Muscle layer of duodenum (tissue), 2 donors: Measurements from ENCODE around the gene DHRS7.

ENCODE experiments used
- H3K27ac ChIP-seq: one replicate; pipeline ENCODE4 v1.7.0; 2013; ENCODE audit warnings: mild to moderate bottlenecking, low read length
- H3K27me3 ChIP-seq: one replicate; pipeline ENCODE4 v1.7.0; 2013; ENCODE audit warnings: low read depth, mild to moderate bottlenecking, control low read depth, low read length
- H3K36me3 ChIP-seq, 2 donors: one replicate each; pipeline ENCODE4 v1.7.0; 2013; ENCODE audit warnings: low read length in 2 of 2, control low read depth in 1 of 2, mild to moderate bottlenecking in 1 of 2; ENCODE audit not compliant: insufficient read depth in 2 of 2, control insufficient read depth in 1 of 2
- H3K4me1 ChIP-seq, 2 donors: one replicate each; pipeline ENCODE4 v1.7.0; 2013; ENCODE audit warnings: low read length in 2 of 2, mild to moderate bottlenecking in 2 of 2, control low read depth in 1 of 2, moderate library complexity in 1 of 2; ENCODE audit not compliant: insufficient read depth in 2 of 2, control insufficient read depth in 1 of 2
- H3K4me3 ChIP-seq, 2 donors: one replicate each; pipeline ENCODE4 v1.7.0; 2013; ENCODE audit warnings: low read length in 2 of 2, low read depth in 1 of 2, mild to moderate bottlenecking in 1 of 2
- H3K9me3 ChIP-seq, 2 donors: one replicate each; pipeline ENCODE4 v1.7.0; 2013; ENCODE audit warnings: low read length in 2 of 2, control low read depth in 1 of 2, mild to moderate bottlenecking in 1 of 2; ENCODE audit not compliant: control insufficient read depth in 1 of 2
- donor health status: healthy.

The DHRS7 gene

GRCh38 chr14:60165547-60165876 lies 314 bp upstream of the DHRS7 start:
- H3K4me3 ChIP-seq = peak overlapping the region; percentile 91 to 94
- no peaks in the 10 kb centered on the region for H3K36me3 ChIP-seq
- no peaks in the 10 kb centered on the region for H3K27me3 ChIP-seq
- H3K27ac ChIP-seq = peak overlapping the region; percentile 96
- no peaks in the 10 kb centered on the region for H3K9me3 ChIP-seq
- peaks cover 0 to 10% of the 10 kb centered on the region in 2 donors for H3K4me1 ChIP-seq

GRCh38 chr14:60164404-60164711 lies 840 bp downstream of the DHRS7 start:
- Histone ChIP-seq H3K36me3 (no peaks in the 10 kb centered on the region), H3K27me3 (no peaks in the 10 kb centered on the region), H3K9me3 (no peaks in the 10 kb centered on the region), H3K4me3 (peak overlapping the region; percentile 91 to 94), H3K27ac (peak overlapping the region; percentile 96), H3K4me1 (peaks cover 0 to 10% of the 10 kb centered on the region in 2 donors)

- H3K36me3 ChIP-seq = no peaks in the 10 kb centered on the region
- no peaks in the 10 kb centered on the region for H3K9me3 ChIP-seq
- peaks cover 0 to 10% of the 10 kb centered on the region in 2 donors for H3K4me1 ChIP-seq
- no peak overlapping the region for H3K27ac ChIP-seq
- peak overlapping the region; percentile 91 to 94 for H3K4me3 ChIP-seq
- no peaks in the 10 kb centered on the region for H3K27me3 ChIP-seq
These were observed 1.5 kb downstream of the DHRS7 start for GRCh38 chr14:60163693-60164092.

- H3K27ac ChIP-seq = no peak overlapping the region
These were observed 3.7 kb downstream of the DHRS7 start for GRCh38 chr14:60161196-60162107.

GRCh38 chr14:60160422-60160821 lies 4.8 kb downstream of the DHRS7 start:
- Histone ChIP-seq H3K4me1 (peaks cover 0 to 11% of the 10 kb centered on the region in 2 donors), H3K27me3 (no peaks in the 10 kb centered on the region), H3K36me3 (no peaks in the 10 kb centered on the region), H3K4me3 (no peak overlapping the region), H3K27ac (no peak overlapping the region), H3K9me3 (no peaks in the 10 kb centered on the region)

More at GRCh38 chr14:60161196-60162107, 3.7 kb downstream of the DHRS7 start:
- Histone ChIP-seq H3K9me3 (no peaks in the 10 kb centered on the region), H3K27me3 (no peaks in the 10 kb centered on the region), H3K4me1 (peaks cover 0 to 15% of the 10 kb centered on the region in 2 donors), H3K36me3 (no peaks in the 10 kb centered on the region), H3K4me3 (no peak overlapping the region)

GRCh38 chr14:60154671-60155070 lies 10.5 kb downstream of the DHRS7 start:
- H3K27me3 ChIP-seq = no peaks in the 10 kb centered on the region
- H3K36me3 ChIP-seq = peaks cover 13 to 26% of the 10 kb centered on the region in 2 donors
- peaks cover 5 to 7% of the 10 kb centered on the region in 2 donors for H3K4me1 ChIP-seq
- no peaks in the 10 kb centered on the region for H3K9me3 ChIP-seq
- H3K27ac ChIP-seq = no peak overlapping the region
- no peak overlapping the region for H3K4me3 ChIP-seq

GRCh38 chr14:60153991-60154390 lies 11.2 kb downstream of the DHRS7 start:
- peaks cover 5 to 7% of the 10 kb centered on the region in 2 donors for H3K4me1 ChIP-seq
- no peak overlapping the region for H3K4me3 ChIP-seq
- H3K9me3 ChIP-seq = no peaks in the 10 kb centered on the region
- H3K27ac ChIP-seq = no peak overlapping the region
- H3K27me3 ChIP-seq = no peaks in the 10 kb centered on the region
- peaks cover 17 to 26% of the 10 kb centered on the region in 2 donors for H3K36me3 ChIP-seq

GRCh38 chr14:60151715-60152114 lies 13.5 kb downstream of the DHRS7 start:
- Histone ChIP-seq H3K27me3 (no peaks in the 10 kb centered on the region), H3K4me1 (peaks cover 0 to 7% of the 10 kb centered on the region in 2 donors), H3K36me3 (peaks cover 25 to 28% of the 10 kb centered on the region in 2 donors), H3K4me3 (no peak overlapping the region), H3K9me3 (no peaks in the 10 kb centered on the region), H3K27ac (peak overlapping the region; percentile 46)

GRCh38 chr14:60134702-60135101 lies 30.5 kb downstream of the DHRS7 start:
- Histone ChIP-seq H3K36me3 (peaks cover 4% of the 10 kb centered on the region in 2 donors), H3K4me1 (no peaks in the 10 kb centered on the region), H3K27me3 (no peaks in the 10 kb centered on the region), H3K4me3 (no peak overlapping the region), H3K9me3 (no peaks in the 10 kb centered on the region), H3K27ac (no peak overlapping the region)

- Histone ChIP-seq H3K4me1 (no peaks in the 10 kb centered on the region), H3K27ac (no peak overlapping the region), H3K36me3 (peaks cover 4% of the 10 kb centered on the region in 2 donors), H3K9me3 (no peaks in the 10 kb centered on the region), H3K4me3 (no peak overlapping the region), H3K27me3 (no peaks in the 10 kb centered on the region)
These were observed 31.7 kb downstream of the DHRS7 start for GRCh38 chr14:60133487-60133886.

- Histone ChIP-seq H3K9me3 (no peaks in the 10 kb centered on the region), H3K36me3 (peaks cover 42 to 52% of the 10 kb centered on the region in 2 donors), H3K4me1 (no peaks in the 10 kb centered on the region), H3K4me3 (no peak overlapping the region), H3K27ac (no peak overlapping the region), H3K27me3 (no peaks in the 10 kb centered on the region)
These were observed 39.3 kb downstream of the DHRS7 start for GRCh38 chr14:60125918-60126317.

GRCh38 chr14:60116181-60116580 lies 49.0 kb downstream of the DHRS7 start:
- H3K27me3 ChIP-seq = no peaks in the 10 kb centered on the region
- H3K4me1 ChIP-seq = no peaks in the 10 kb centered on the region
- H3K9me3 ChIP-seq = no peaks in the 10 kb centered on the region
- H3K4me3 ChIP-seq = no peak overlapping the region
- H3K36me3 ChIP-seq = peaks cover 26 to 27% of the 10 kb centered on the region in 2 donors
- no peak overlapping the region for H3K27ac ChIP-seq
